ENCODE data around the gene CRYBB2. TPM values are rescaled to one million over a fixed set of nuclear protein-coding genes. Genes with fewer than 3 reads are reported as not detected.

Gene CRYBB2
- total RNA-seq (under 1 TPM in 1 of 6 donors, not detected in 5; 0.28 TPM), polyA plus RNA-seq (1 to 10 TPM in 1 of 2 donors, under 1 TPM in 1; 0.49 to 1.5 TPM)

- Histone ChIP-seq H3K27ac (no peak within 1 kb of the TSS), H3K9me3 (no peaks in the 10 kb centered on the region), H3K4me1 (no peaks in the 10 kb centered on the region), H3K36me3 (no peaks in the 10 kb centered on the region), H3K4me3 (no peak within 1 kb of the TSS), H3K27me3 (no peaks in the 10 kb centered on the region)
- no peak for ATAC-seq
- no peak for FAIRE-seq
- WGBS, 2 donors: 81 to 87% methylated on average over 19 of the region's 19 CpGs
- DNase-seq: no peak
- intact Hi-C loops (cut with DNase I): no loop called here
- TF ChIP-seq CTCF (IDR thresholded peaks at IDR 0.05): no peak
Measured at GRCh38 chr22:25219211-25219689, at the start of gene CRYBB2. Gene CRYBB2, plus strand, starts transcription at chr22:25219639. Its CDS starts 1,791 bp downstream, at chr22:25221430.

- 91 to 93% methylated on average over 16 of the region's 16 CpGs for WGBS, 2 donors
- intact Hi-C loops (cut with DNase I): no loop called here
Measured at GRCh38 chr22:25170426-25170980, 48.9 kb upstream of the CRYBB2 start.

GRCh38 chr22:25172153-25172552 lies 47.3 kb upstream of the CRYBB2 start:
- H3K36me3 ChIP-seq: peaks cover 0 to 43% (median 10%) of the 10 kb centered on the region in 3 donors
- WGBS, 2 donors: 64 to 72% methylated on average over 5 of the region's 5 CpGs
- FAIRE-seq (no peak), ATAC-seq (peak in 3 of 4 donors; percentile 50 to 81 (median 78)), DNase-seq (no peak)
- H3K27ac ChIP-seq: no peak overlapping the region
- intact Hi-C loops (cut with DNase I): no loop called here
- no peak overlapping the region for H3K4me3 ChIP-seq
- no peaks in the 10 kb centered on the region for H3K9me3 ChIP-seq
- no peaks in the 10 kb centered on the region for H3K27me3 ChIP-seq
- H3K4me1 ChIP-seq: no peaks in the 10 kb centered on the region
- peak in 2 of 4 donors; percentile 10 to 14 for TF ChIP-seq CTCF (IDR thresholded peaks at IDR 0.05)

More at GRCh38 chr22:25170426-25170980, 48.9 kb upstream of the CRYBB2 start:
- Histone ChIP-seq H3K9me3 (no peaks in the 10 kb centered on the region), H3K27me3 (no peaks in the 10 kb centered on the region), H3K4me3 (no peak overlapping the region), H3K36me3 (peaks cover 0 to 31% (median 10%) of the 10 kb centered on the region in 3 donors), H3K4me1 (no peaks in the 10 kb centered on the region), H3K27ac (no peak overlapping the region)
- no peak for DNase-seq
- FAIRE-seq: no peak
- no peak for ATAC-seq
- no peak for TF ChIP-seq CTCF (IDR thresholded peaks at IDR 0.05)

GRCh38 chr22:25174156-25174887 lies 45.1 kb upstream of the CRYBB2 start:
- intact Hi-C loops (cut with DNase I): no loop called here
- no peak for ATAC-seq

More at GRCh38 chr22:25174156-25174887, 45.1 kb upstream of the CRYBB2 start:
- 90 to 92% methylated on average over 13 of the region's 13 CpGs for WGBS, 2 donors
- H3K27ac ChIP-seq: no peak overlapping the region
- TF ChIP-seq CTCF (IDR thresholded peaks at IDR 0.05): no peak
- DNase-seq: no peak
- H3K9me3 ChIP-seq: no peaks in the 10 kb centered on the region
- H3K36me3 ChIP-seq: peaks cover 0 to 56% (median 13%) of the 10 kb centered on the region in 3 donors
- H3K27me3 ChIP-seq: no peaks in the 10 kb centered on the region
- H3K4me3 ChIP-seq: no peak overlapping the region
- no peak for FAIRE-seq
- H3K4me1 ChIP-seq: no peaks in the 10 kb centered on the region

Measured in pancreas (tissue), 10 donors.